HG02759 (cell line): Measurements from ENCODE around the gene PRRT4.

Experiments
- ATAC-seq: cut with Tn5 transposase; IDR thresholded peaks from one replicate; pipeline ENCODE4 v1.9.1; 2021; ENCODE audit warnings: mild to moderate bottlenecking, moderate library complexity; ENCODE audit not compliant: unreplicated experiment

PRRT4 gene

GRCh38 chr7:128361411-128362379 is at the start of gene PRRT4:
Gene PRRT4, minus strand, starts transcription at chr7:128361690.
- ATAC-seq: peak; percentile 58

GRCh38 chr7:128410451-128410753 is 48.9 kb upstream of the PRRT4 start:
- ATAC-seq: no peak

GRCh38 chr7:128409596-128410450 is 48.3 kb upstream of the PRRT4 start, which contains the start of gene IMPDH1:
Gene IMPDH1, minus strand, starts transcription at chr7:128409982. Its CDS starts 81 bp downstream, at chr7:128409901.
- ATAC-seq: peak; percentile 85

- ATAC-seq: no peak
Observed at GRCh38 chr7:128408709-128409595, 47.5 kb upstream of the PRRT4 start.

GRCh38 chr7:128407751-128408708 is 46.5 kb upstream of the PRRT4 start:
- ATAC-seq: no peak

GRCh38 chr7:128407233-128407589 is 45.7 kb upstream of the PRRT4 start:
- ATAC-seq: no peak

- no peak for ATAC-seq
Observed at GRCh38 chr7:128406314-128407232, 45.1 kb upstream of the PRRT4 start.

- peak; percentile 21 for ATAC-seq
Observed at GRCh38 chr7:128405471-128406313, 44.2 kb upstream of the PRRT4 start.

GRCh38 chr7:128404886-128405470 is 43.5 kb upstream of the PRRT4 start:
- no peak for ATAC-seq

- ATAC-seq: no peak
Observed at GRCh38 chr7:128404143-128404681, 42.7 kb upstream of the PRRT4 start.

GRCh38 chr7:128403676-128404075 is 42.2 kb upstream of the PRRT4 start:
- no peak for ATAC-seq

- ATAC-seq: no peak
Observed at GRCh38 chr7:128402356-128402755, 40.9 kb upstream of the PRRT4 start.

- ATAC-seq: no peak
Observed at GRCh38 chr7:128400566-128400965, 39.1 kb upstream of the PRRT4 start.

- no peak for ATAC-seq
Observed at GRCh38 chr7:128399991-128400390, 38.5 kb upstream of the PRRT4 start.

- peak; percentile 25 for ATAC-seq
Observed at GRCh38 chr7:128398841-128399135, 37.3 kb upstream of the PRRT4 start.

- ATAC-seq: peak; percentile 56
Observed at GRCh38 chr7:128398016-128398840, 36.7 kb upstream of the PRRT4 start.
